Measurements from ENCODE around the gene SGK1.

The SGK1 gene

GRCh38 chr6:134312038-134312660 lies 5.8 kb downstream of the SGK1 start:
- Histone ChIP-seq H3K4me2 (ENCODE audit: low read length) (peak overlapping the region; percentile 88), H3K4me3 (ENCODE audit: low read depth, low read length) (peak overlapping the region; percentile 57), H3K36me3 (ENCODE audit: control insufficient read depth, insufficient read depth, low read length) (no peaks in the 10 kb centered on the region), H3K9ac (no peak overlapping the region), H3K79me2 (peaks cover 58% of the 10 kb centered on the region), H3K27me3 (ENCODE audit: control insufficient read depth, insufficient read depth, low read length) (no peaks in the 10 kb centered on the region), H3K27ac (peak overlapping the region; percentile 91), H3K9me3 (ENCODE audit: control insufficient read depth, low read length) (no peaks in the 10 kb centered on the region), H3K4me1 (peaks cover 35% of the 10 kb centered on the region), H2AFZ (no peak overlapping the region)
- no peak for TF ChIP-seq CTCF (IDR thresholded peaks at IDR 0.05)

GRCh38 chr6:134310817-134311216 lies 7.1 kb downstream of the SGK1 start:
- peak overlapping the region; percentile 16 for H3K4me2 ChIP-seq (ENCODE audit: low read length)
- peaks cover 65% of the 10 kb centered on the region for H3K79me2 ChIP-seq
- H3K27ac ChIP-seq: peak overlapping the region; percentile 91
- peaks cover 36% of the 10 kb centered on the region for H3K4me1 ChIP-seq
- H3K36me3 ChIP-seq (ENCODE audit: control insufficient read depth, insufficient read depth, low read length): no peaks in the 10 kb centered on the region
- peak overlapping the region; percentile 18 for H3K4me3 ChIP-seq (ENCODE audit: low read depth, low read length)
- H3K27me3 ChIP-seq (ENCODE audit: control insufficient read depth, insufficient read depth, low read length): no peaks in the 10 kb centered on the region
- TF ChIP-seq CTCF (IDR thresholded peaks at IDR 0.05): no peak
- H3K9ac ChIP-seq: no peak overlapping the region
- H3K9me3 ChIP-seq (ENCODE audit: control insufficient read depth, low read length): no peaks in the 10 kb centered on the region
- H2AFZ ChIP-seq: no peak overlapping the region

- Histone ChIP-seq H3K27ac (peak overlapping the region; percentile 91), H3K27me3 (ENCODE audit: control insufficient read depth, insufficient read depth, low read length) (no peaks in the 10 kb centered on the region), H3K4me1 (peaks cover 36% of the 10 kb centered on the region), H3K4me2 (ENCODE audit: low read length) (peak overlapping the region; percentile 43), H3K9ac (no peak overlapping the region), H3K79me2 (peaks cover 68% of the 10 kb centered on the region), H3K36me3 (ENCODE audit: control insufficient read depth, insufficient read depth, low read length) (no peaks in the 10 kb centered on the region), H2AFZ (no peak overlapping the region), H3K9me3 (ENCODE audit: control insufficient read depth, low read length) (no peaks in the 10 kb centered on the region), H3K4me3 (ENCODE audit: low read depth, low read length) (peak overlapping the region; percentile 18)
- no peak for TF ChIP-seq CTCF (IDR thresholded peaks at IDR 0.05)
Observed at GRCh38 chr6:134309983-134310605, 7.8 kb downstream of the SGK1 start.

- no peak overlapping the region for H3K9ac ChIP-seq
- H3K4me2 ChIP-seq (ENCODE audit: low read length): peak overlapping the region; percentile 43
- H3K27ac ChIP-seq: peak overlapping the region; percentile 91
- H3K4me3 ChIP-seq (ENCODE audit: low read depth, low read length): peak overlapping the region; percentile 18
- H3K79me2 ChIP-seq: peaks cover 74% of the 10 kb centered on the region
- no peak for TF ChIP-seq CTCF (IDR thresholded peaks at IDR 0.05)
- no peaks in the 10 kb centered on the region for H3K36me3 ChIP-seq (ENCODE audit: control insufficient read depth, insufficient read depth, low read length)
- H2AFZ ChIP-seq: peak overlapping the region; percentile 30
- H3K9me3 ChIP-seq (ENCODE audit: control insufficient read depth, low read length): no peaks in the 10 kb centered on the region
- H3K27me3 ChIP-seq (ENCODE audit: control insufficient read depth, insufficient read depth, low read length): no peaks in the 10 kb centered on the region
- H3K4me1 ChIP-seq: peaks cover 44% of the 10 kb centered on the region
Observed at GRCh38 chr6:134309227-134309626, 8.7 kb downstream of the SGK1 start.

- Histone ChIP-seq H2AFZ (no peak overlapping the region), H3K9ac (no peak overlapping the region), H3K27me3 (ENCODE audit: control insufficient read depth, insufficient read depth, low read length) (no peaks in the 10 kb centered on the region), H3K4me3 (ENCODE audit: low read depth, low read length) (peak overlapping the region; percentile 0), H3K9me3 (ENCODE audit: control insufficient read depth, low read length) (no peaks in the 10 kb centered on the region), H3K36me3 (ENCODE audit: control insufficient read depth, insufficient read depth, low read length) (no peaks in the 10 kb centered on the region), H3K4me1 (peaks cover 48% of the 10 kb centered on the region), H3K27ac (peak overlapping the region; percentile 91), H3K4me2 (ENCODE audit: low read length) (peak overlapping the region; percentile 12), H3K79me2 (peaks cover 75% of the 10 kb centered on the region)
- no peak for TF ChIP-seq CTCF (IDR thresholded peaks at IDR 0.05)
Observed at GRCh38 chr6:134308800-134309199, 9.1 kb downstream of the SGK1 start.

Data from parathyroid adenoma (tissue), 2 donors.